NCI-H524 treated with DMSO at 0.1 percent for 48 hours (cell line): Measurements from ENCODE around the gene FLT4.

Source experiments
- DNase-seq: peaks from one replicate; lab custom pipeline; 2025; lab: John Stamatoyannopoulos, UW

The FLT4 gene

DNA sequence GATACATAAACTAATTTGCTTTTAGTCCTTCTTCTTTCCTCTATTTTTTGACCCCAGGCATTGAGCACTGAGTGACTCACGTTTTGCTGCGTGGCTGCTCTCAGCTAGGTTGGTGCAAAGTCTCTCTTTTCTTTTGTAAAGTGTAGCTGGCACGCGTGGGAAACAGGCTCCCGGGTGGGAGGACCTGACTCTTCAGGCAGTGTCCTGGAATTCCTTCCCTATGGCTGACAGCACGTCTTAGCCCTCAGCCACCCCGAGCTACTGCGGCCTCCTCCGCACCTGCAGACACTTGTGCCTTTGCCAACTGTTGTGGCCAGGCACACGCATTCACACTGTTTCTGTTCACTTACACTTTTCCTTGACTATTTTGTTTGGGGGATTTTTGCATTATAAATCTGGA lies 57.2 kb downstream of the FLT4 start:
- DNase-seq = no peak

DNA sequence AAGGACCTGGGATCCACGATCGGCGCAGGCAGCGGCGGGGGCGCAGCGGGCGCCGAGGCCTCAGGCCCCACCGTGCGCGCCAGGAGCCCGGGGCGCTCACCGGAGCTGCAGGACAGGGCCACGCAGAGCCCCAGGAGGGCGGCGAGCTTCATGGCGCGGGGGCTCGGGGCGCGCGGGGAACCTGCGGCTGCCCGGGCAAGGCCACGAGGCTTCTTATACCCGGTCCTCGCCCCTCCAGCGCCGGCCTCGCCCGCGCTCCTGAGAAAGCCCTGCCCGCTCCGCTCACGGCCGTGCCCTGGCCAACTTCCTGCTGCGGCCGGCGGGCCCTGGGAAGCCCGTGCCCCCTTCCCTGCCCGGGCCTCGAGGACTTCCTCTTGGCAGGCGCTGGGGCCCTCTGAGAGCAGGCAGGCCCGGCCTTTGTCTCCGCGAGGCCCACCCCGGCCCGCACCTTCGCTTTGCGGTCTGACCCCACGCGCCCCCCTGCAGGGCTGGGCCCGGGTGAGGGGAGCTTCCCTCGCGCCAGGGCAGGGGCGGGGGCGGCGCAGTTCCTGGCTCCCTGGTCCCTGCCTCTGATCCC lies 58.0 kb downstream of the FLT4 start, which contains the start of gene SCGB3A1:
SCGB3A1 (minus strand) TSS at position 189 of the 577 bp plus-strand sequence; CDS start at position 152, 37 bp downstream.
- DNase-seq = no peak

DNA sequence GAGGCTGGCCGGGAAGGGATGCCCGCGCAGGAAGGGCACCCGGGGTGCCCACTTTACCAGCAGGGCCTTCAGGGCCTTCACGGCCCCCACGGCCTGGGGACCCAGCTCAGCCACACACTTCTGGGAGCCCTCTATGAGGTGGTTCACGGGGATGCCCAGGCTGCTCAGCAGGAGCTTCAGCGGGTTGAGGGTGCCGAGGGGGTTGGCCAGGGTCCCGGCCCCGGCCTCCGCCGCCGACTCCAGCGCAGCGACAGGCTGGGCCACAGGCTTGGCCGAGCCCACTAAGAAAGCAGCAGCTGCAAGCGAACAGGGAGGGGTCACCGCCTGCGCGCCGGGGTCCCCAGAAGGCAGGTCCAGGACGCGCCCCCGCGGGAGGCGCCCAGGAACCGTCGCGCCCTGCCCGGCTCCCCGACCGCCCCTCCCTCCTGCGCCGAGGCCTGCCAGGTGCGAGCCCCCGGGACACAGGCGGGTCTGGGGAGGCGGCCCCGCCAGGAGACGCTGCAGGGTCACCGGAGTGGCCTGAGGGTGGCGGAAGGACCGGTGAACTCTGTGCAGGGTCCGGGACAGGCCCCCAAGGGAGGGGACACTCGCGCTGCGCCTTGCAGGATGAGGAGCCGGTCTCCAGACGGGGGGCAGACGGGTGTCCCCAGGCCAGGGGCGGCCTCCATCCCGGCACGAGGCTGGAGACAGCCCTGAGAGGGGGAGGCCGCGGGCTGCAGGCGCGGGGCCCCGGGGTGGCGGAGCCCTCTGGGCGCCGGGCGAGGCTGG lies 58.7 kb downstream of the FLT4 start:
- no peak for DNase-seq

DNA sequence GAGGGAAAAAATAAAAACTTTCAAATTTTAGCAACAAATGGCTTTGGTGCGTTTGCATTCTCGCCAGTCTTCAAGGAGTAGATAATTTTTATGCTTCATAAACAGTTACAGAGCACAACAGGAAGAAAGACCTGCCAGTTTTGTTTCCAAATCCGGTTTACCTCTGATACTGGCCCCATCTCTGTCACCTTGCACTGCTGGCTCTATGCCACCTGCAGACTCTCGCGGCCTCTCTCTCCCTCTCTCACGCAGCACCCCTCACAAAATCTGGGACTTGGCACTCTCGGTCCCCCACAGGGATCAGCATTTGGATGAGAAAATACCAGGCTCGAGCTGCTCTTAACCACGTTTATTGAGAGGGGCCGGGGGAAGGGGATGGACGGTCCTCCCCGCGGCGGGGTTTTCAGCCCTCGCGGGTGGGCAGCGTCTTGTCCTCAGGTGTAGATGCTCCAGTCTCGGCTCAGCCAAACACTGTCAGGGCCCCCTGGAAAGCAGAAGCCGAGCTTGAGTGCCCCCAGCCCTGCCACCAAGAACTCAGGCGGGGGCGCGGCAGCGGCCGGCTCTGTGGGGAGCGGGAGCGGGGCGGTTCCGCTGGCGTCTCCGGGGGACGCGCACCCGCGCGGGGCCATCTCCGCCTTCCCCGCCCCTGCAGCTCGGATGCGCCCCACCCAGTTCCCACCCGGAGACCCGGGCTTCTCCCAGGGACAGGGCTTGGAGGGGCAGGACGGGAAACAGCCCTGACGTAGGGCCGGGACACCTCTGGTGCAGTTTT lies 59.4 kb downstream of the FLT4 start:
- DNase-seq = no peak

DNA sequence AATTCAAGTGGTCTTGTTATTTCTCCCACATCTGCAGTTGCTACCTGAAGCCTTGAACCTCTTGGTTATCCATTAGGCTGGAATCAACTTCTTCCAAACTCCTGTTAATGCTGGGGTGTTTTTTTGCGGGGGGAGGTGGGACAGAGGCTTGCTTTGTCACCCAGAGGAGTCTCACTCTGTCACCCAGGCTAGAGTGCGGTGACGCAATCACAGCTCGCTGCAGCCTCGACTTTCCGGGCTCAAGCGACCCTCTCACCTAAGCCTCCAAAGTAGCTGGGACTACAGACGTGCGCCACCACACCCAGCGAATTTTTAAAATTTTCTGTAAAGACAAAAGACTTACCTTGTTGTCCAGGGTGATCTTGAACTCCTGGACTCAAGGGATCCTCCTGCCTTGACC lies 62.5 kb downstream of the FLT4 start:
- DNase-seq = no peak

DNA sequence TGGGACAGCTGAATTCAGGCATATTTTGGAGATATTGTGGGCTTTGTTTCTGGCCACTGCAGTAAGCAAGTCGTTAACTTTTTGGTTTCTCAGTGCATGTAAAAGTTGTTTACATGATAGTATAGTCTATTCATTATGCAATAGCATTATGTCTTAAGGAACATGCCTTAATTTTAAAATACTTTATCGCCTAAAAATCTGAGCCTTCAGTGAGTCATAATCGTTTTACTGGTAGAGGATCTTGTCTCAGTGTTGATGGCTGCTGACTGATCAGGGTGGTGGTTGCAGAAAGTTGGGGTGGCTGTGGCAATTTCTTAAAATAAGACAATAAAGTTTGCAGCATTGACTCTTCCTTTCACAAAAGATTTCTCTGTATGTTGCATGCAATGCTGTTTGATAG lies 63.2 kb downstream of the FLT4 start:
- DNase-seq = no peak

DNA sequence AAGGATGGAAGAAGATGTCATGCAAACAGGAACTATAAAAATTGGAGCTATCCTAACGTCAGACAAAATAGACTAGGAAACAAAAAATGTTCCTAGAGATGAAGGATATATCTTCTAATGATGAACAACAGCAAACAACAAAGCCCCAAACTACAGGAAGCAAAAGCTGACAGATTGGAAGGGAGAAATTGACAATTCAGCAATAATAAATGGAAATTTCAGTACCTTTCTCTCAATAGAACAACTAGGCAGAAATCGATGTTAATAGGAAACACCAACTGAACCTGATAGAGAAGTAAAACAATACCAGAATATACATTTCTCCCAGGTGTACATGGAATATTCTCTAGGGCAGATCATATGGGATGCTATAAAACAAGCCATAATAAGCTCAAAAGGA lies 65.7 kb downstream of the FLT4 start:
- no peak for DNase-seq

DNA sequence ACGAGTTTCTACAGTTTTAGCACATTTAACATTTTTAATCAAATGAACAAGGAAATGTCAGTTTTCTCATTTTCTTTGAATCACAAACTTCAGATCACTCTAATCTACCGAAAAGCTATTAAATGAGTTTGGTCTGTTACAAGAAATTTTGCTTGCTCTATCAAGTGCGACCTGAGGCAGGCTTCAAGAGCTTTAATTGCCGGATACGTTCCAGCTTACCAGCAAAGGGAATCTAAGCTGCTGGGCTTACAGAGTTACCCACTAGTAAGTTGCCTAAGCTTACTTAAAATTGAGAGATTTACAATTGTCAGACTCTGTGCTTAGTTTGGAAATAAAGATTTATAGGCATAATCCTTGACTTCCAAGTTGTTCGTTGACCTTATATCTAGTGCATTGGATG lies 68.7 kb downstream of the FLT4 start:
- no peak for DNase-seq

DNA sequence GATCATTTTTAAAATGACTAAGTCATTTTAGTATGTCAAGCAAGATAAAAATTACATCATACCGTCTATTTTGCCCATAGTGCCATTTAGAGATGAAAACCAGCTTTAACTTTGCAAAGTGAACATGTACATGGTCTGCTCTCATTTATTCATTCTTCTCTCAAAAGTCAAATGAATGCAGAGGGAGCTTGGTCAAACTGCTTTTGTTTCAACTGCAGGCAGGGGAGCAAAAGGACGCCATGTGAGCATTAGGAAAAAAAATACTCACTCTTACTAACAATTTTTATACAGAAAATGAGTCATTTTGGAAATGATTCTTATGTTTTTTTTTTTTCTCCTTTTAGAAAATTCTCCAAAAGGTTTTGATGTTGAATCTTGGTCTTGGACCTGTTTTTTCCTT lies 73.8 kb downstream of the FLT4 start:
- DNase-seq = no peak

DNA sequence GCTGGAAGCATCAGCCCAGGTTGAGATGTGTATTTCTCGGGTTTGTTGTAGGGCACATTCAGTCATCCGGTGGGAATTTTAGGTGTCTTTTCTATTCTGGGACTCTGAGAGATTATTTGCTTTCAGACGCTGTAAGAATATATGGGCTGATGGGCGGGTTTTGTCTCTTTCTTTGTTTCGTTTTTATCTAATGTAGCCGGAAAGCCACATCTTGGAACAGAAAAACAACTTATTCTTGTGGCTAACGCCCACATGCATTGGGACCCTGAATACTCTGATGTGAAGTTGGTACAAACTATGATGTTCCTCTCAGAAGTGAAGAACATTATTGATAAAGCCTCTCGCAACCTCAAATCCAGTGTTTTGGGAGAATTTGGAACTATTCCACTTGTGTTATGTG lies 80.5 kb downstream of the FLT4 start:
- DNase-seq = no peak

DNA sequence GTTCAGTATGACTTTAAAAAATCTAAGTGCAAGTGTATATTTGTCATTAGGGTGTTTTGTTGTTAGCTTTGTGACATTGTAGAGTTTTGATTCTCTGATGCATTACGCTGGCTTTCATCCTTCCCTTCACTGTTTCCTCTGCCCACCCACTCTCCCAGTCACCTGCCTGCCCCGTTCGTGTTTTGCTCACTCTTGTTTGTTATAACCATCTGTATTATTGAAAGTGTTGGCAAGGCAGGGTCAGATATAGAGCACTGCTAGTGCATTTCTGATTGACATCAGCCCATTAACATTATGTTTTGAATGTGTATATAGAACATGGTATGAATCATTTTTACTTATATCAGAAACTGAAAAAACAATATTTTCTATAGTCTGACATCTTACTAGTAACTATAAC lies 85.4 kb downstream of the FLT4 start:
- no peak for DNase-seq

DNA sequence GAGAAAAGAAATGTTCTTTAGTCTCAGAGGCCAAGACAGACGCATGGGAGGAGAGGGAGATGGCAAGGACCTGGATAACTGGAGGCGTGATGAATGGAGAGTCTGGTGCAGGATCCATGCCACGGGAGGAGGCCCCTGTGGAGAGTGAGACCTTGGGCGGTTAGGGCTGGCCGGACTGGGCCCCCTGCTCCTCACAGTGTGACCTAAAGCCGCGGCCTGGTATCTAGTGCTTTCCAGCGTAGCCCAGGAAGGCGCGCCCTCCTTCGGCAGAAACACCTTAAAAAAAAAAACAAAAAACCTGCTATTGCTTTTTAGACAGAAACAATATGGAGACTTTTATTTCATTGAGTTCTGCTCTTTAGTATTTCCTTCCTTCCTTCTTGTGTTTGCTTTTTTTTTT lies 91.2 kb downstream of the FLT4 start:
- DNase-seq = no peak

DNA sequence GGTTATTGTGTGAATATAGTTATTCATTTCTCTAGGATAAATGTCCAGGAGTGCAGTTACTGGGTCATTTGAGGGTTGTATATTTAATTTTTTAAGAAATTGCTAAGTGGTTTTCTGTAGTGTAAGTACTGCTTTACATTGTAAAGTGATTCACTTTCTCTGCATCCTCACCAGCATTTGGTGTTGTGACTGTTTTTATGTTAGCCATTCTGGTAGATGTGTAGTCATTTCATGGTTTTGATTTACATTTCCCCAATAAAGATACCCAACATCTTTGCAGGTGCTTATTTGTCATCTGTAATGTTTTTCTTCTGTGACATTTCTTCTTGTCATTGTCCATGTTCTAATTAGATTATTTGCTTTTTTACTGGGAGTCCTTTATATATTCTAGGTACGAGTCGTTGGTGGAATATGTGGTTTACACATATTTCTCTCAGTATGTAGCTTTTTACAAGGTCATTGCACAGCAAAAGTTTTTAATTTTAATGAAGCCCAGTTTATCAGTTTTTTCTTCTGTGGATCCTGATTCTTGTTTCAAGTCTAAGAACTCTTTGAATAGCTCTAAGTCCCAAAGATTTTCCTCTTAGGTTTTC lies 92.1 kb downstream of the FLT4 start:
- no peak for DNase-seq

DNA sequence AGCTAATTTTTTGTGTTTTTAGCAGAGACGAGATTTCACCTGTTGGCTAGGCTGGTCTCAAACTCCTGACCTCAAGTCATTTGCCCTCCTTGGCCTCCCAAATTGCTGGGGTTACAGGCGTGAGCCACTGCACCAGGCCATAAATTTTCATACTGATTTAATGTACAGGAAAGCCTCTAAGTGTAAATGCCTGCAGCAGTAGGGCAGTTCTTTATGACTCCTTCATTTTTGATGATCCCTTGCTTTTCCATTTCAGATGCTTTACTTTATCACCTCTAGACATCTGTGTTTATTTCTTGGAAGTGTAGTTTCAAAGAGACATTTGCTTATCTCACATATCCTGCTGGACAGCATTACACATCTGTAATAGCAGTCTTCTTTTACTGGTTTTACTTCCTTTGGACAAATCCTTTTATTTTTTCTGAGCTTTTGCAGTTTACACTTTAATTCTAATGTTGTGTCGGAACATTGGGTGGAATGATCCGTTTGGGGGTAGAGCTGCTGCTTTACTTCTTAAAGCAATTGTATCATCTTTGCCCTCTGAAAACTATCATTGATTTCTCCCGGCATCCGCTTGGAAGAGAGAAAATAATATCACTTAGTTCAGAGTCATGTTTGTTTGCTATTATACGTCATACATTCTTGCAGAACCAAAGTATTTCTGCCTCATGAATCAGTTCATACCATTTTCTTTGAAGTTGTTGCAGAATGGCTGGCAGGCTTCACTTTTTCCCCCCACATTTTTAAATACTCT lies 94.1 kb downstream of the FLT4 start:
- DNase-seq = no peak

DNA sequence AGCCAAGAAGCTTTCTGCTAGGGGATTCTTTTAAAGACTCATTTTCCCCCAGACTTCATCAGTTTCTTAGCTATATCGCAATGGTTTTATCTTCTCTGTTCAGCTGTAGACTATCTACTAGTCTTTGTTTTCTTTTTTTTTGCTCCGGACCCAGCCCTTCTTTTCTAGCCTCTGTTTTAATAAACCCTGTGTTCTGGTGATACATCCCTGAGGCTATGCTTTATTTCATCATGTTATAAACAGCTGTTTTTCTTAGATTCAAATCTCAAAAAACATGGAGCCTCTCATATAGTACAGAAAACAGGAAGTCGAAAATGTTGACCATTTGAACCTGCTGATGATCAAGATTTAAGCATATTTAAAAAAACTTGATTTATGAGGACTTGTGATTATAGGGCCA lies 95.9 kb downstream of the FLT4 start:
- no peak for DNase-seq
